NB4 (cell line): ENCODE measurements around the gene HPCAL1.

Experiments used
- CTCF ChIP-seq: IDR thresholded peaks from one replicate; pipeline ENCODE4 v1.5.1; 2012; ENCODE audit warnings: low read depth, low read length
- POLR2A ChIP-seq: IDR thresholded peaks from 2 replicates; pipeline ENCODE4 v1.6.1; 2011; ENCODE audit warnings: mild to moderate bottlenecking; ENCODE audit not compliant: insufficient read length; ENCODE audit errors: extremely low read depth

GRCh38 chr2:10410823-10411437 is 108.2 kb downstream of the HPCAL1 start:
- no peak for TF ChIP-seq CTCF
- no peak for TF ChIP-seq POLR2A
